Endothelial cell of umbilical vein (primary cell): ENCODE measurements around the gene DPP10. TPM values are rescaled to one million over a fixed set of nuclear protein-coding genes. Genes with fewer than 3 reads are reported as not detected.

ENCODE experiments used
- BruUV-seq: library from RNA; stranded (reverse); fragments of 400-500 nt; replicated peaks from 2 replicates; lab custom pipeline; 2021; lab: Mats Ljungman, UMichigan
- CTCF ChIA-PET: fragments of 300-600, 350-600 bp; sonication (Branson Sonifier 250); formaldehyde crosslinking; loops from one replicate; lab custom pipeline; 2021; ENCODE audit warnings: antibody characterized with exemption, inconsistent platforms; lab: Charles Lee
- POLR2A ChIA-PET: fragments of 300-600, 350-600 bp; sonication (Branson Sonifier 250); formaldehyde crosslinking; loops from one replicate; lab custom pipeline; 2021; ENCODE audit warnings: antibody characterized with exemption, inconsistent platforms; lab: Charles Lee
- DNase-seq: peaks from one replicate; pipeline ENCODE4 v3.0.0-alpha.2; 2011; ENCODE audit warnings: low read depth, low spot score
- FAIRE-seq: peaks from 2 replicates; lab custom pipeline; 2011; peaks lifted over from hg19 to GRCh38; lab: Jason Lieb, UNC
- H2AFZ ChIP-seq: 2 replicates; pipeline ENCODE4 v1.6.0; 2012; ENCODE audit warnings: low read depth, low read length, control low read depth, inconsistent platforms
- H3K27ac ChIP-seq: 2 replicates; pipeline ENCODE4 v1.5.1; 2011; ENCODE audit warnings: low read depth, mild to moderate bottlenecking, control low read depth, low read length, moderate library complexity; ENCODE audit not compliant: insufficient read depth
- H3K27me3 ChIP-seq, 2 experiments: 2 replicates each; pipeline versions ENCODE4 v1.6.0 to v1.6.1; 2011; ENCODE audit warnings: low read length in 2 of 2, mixed read lengths in 1 of 2; ENCODE audit not compliant: control insufficient read depth in 2 of 2, insufficient read depth in 2 of 2
- H3K36me3 ChIP-seq, 2 experiments: 2 replicates in 1 of 2; 3 replicates in 1 of 2; pipeline ENCODE4 v1.5.1; 2011; ENCODE audit warnings: low read length in 2 of 2, mild to moderate bottlenecking in 1 of 2, moderate library complexity in 1 of 2; ENCODE audit not compliant: control insufficient read depth in 2 of 2, insufficient read depth in 2 of 2; ENCODE audit errors: extremely low read depth in 1 of 2
- H3K4me1 ChIP-seq: 3 replicates; pipeline ENCODE4 v1.5.1; 2011; ENCODE audit warnings: mild to moderate bottlenecking, low read length; ENCODE audit not compliant: control insufficient read depth, insufficient read depth; ENCODE audit errors: extremely low read depth
- H3K4me2 ChIP-seq: 2 replicates; pipeline ENCODE4 v1.6.1; 2011; ENCODE audit warnings: low read length, control low read depth, mixed read lengths; ENCODE audit not compliant: insufficient read depth
- H3K4me3 ChIP-seq, 3 experiments: fragments of 200-600 bp in 1 of 3; sonication (generic), shearing (Covaris generic) in 1 of 3; replicated peaks in 1 of 3; 2 replicates each; pipeline ENCODE4 v1.5.1; 2011 to 2016; ENCODE audit warnings: control low read depth in 3 of 3, low read length in 3 of 3, mild to moderate bottlenecking in 2 of 3, inconsistent platforms in 1 of 3, low read depth in 1 of 3, moderate library complexity in 1 of 3; ENCODE audit not compliant: insufficient read depth in 1 of 3
- H3K79me2 ChIP-seq: 2 replicates; pipeline ENCODE4 v1.6.0; 2012; ENCODE audit warnings: low read length, inconsistent platforms; ENCODE audit not compliant: control insufficient read depth, insufficient read depth
- H3K9ac ChIP-seq: replicated peaks from 2 replicates; pipeline ENCODE3; 2011; ENCODE audit warnings: low read length, control low read depth; ENCODE audit not compliant: insufficient read depth; ENCODE audit errors: extremely low read depth
- H3K9me1 ChIP-seq: replicated peaks from 3 replicates; pipeline ENCODE4 v1.6.0; 2011; ENCODE audit warnings: mild to moderate bottlenecking, low read length; ENCODE audit not compliant: control insufficient read depth, insufficient read depth; ENCODE audit errors: extremely low read depth
- H3K9me3 ChIP-seq: replicated peaks from 2 replicates; pipeline ENCODE4 v1.5.1; 2012; ENCODE audit warnings: low read length, inconsistent platforms; ENCODE audit not compliant: control insufficient read depth, insufficient read depth
- H4K20me1 ChIP-seq: replicated peaks from 2 replicates; pipeline ENCODE3; 2011; ENCODE audit warnings: mild to moderate bottlenecking, low read length; ENCODE audit not compliant: control insufficient read depth, insufficient read depth; ENCODE audit errors: extremely low read depth
- CTCF ChIP-seq, 2 donors: IDR thresholded peaks; 1 replicate in 1 of 2; 2 replicates in 1 of 2; pipeline ENCODE4 v1.5.1; 2011; ENCODE audit warnings: low read length in 2 of 2, mild to moderate bottlenecking in 2 of 2, moderate library complexity in 2 of 2, control low read depth in 1 of 2, inconsistent platforms in 1 of 2, low read depth in 1 of 2; ENCODE audit not compliant: insufficient read depth in 1 of 2; ENCODE audit errors: extremely low read depth in 1 of 2
- EZH2 ChIP-seq: IDR thresholded peaks from 2 replicates; pipeline ENCODE4 v1.6.1; 2012; ENCODE audit warnings: borderline replicate concordance, low read depth, mild to moderate bottlenecking, moderate library complexity, low read length, inconsistent platforms; ENCODE audit not compliant: severe bottlenecking
- FOS ChIP-seq: IDR thresholded peaks from 2 replicates; pipeline ENCODE4 v1.6.1; 2011; ENCODE audit warnings: mild to moderate bottlenecking, low read length, moderate library complexity, borderline replicate concordance; ENCODE audit not compliant: insufficient read depth
- GATA2 ChIP-seq: IDR thresholded peaks from 2 replicates; pipeline ENCODE4 v1.7.0; 2011; ENCODE audit warnings: low read depth, mild to moderate bottlenecking, moderate library complexity, mixed read lengths, low read length; ENCODE audit not compliant: insufficient read length, insufficient read depth
- JUN ChIP-seq: IDR thresholded peaks from 2 replicates; pipeline ENCODE4 v1.6.1; 2011; ENCODE audit warnings: borderline replicate concordance, low read depth; ENCODE audit not compliant: insufficient read length, insufficient read depth
- MAX ChIP-seq: IDR thresholded peaks from 2 replicates; pipeline ENCODE4 v1.6.1; 2011; ENCODE audit not compliant: insufficient read depth, insufficient read length
- MYC ChIP-seq: IDR thresholded peaks from one replicate; pipeline ENCODE4 v1.6.1; 2011; ENCODE audit warnings: mild to moderate bottlenecking, low read depth, low read length
- POLR2A ChIP-seq: IDR thresholded peaks from 2 replicates; pipeline ENCODE4 v1.6.1; 2012; ENCODE audit warnings: low read depth, mild to moderate bottlenecking, control low read depth, low read length
- POLR2AphosphoS5 ChIP-seq: IDR thresholded peaks from 2 replicates; pipeline ENCODE4 v1.6.1; 2012; ENCODE audit warnings: low read depth, mild to moderate bottlenecking, control low read depth, low read length, moderate library complexity; ENCODE audit not compliant: insufficient read depth
- dilution Hi-C: fragments of 300-500 bp; cut with MboI; formaldehyde crosslinking; loops from one replicate; pipeline ENCODE4 v1.15.0; 2019; ENCODE audit warnings: low sequenced_read_pairs; ENCODE audit not compliant: extremely low pct_ligation_motif_present
- intact Hi-C: fragments of 100-400 bp; cut with micrococcal nuclease; formaldehyde crosslinking; loops from one replicate; pipeline ENCODE4 v1.10.0; 2022
- polyA plus RNA-seq, 4 experiments: library from polyadenylated mRNA; depleted of rRNA in 3 of 4; stranded (reverse) in 3 of 4; unstranded in 1 of 4; fragments of >200 nt; gene quantifications; 2 replicates each; pipeline versions ENCODE4 v1.2.1 to v1.2.3, GENCODE V29; 2011 to 2012; ENCODE audit warnings: missing spikeins in 1 of 4
- total RNA-seq: library from RNA; stranded (reverse); gene quantifications from 2 replicates; pipeline ENCODE4 v1.2.3, GENCODE V29; 2021

DPP10 gene
- total and polyA plus RNA-seq, 2 donors (not counting 3 experiments of a cell fraction or from before 2014, with no cell fraction given): not detected

- H3K36me3 ChIP-seq: no peaks in the 10 kb centered on the region
- ChIA-PET CTCF (no interaction called here), POLR2A (no interaction called here)
- no peak overlapping the region for H3K27ac ChIP-seq
- TF ChIP-seq POLR2AphosphoS5: no peak
- TF ChIP-seq MAX: no peak
- TF ChIP-seq JUN: no peak
- TF ChIP-seq EZH2: no peak
- TF ChIP-seq POLR2A: no peak
- TF ChIP-seq MYC: no peak
- TF ChIP-seq FOS: no peak
- TF ChIP-seq GATA2: no peak
- no peak for TF ChIP-seq CTCF (IDR thresholded peaks at IDR 0.05; ENCODE audit: extremely low read depth in 1 of 2, insufficient read depth in 1 of 2, low read depth in 1 of 2, low read length in 2 of 2)
- no peak overlapping the region for H3K4me3 ChIP-seq
- dilution Hi-C loops (no loop called here), intact Hi-C loops (no loop called here)
- BruUV-seq: no TSS peak
- H3K4me1 ChIP-seq: no peaks in the 10 kb centered on the region
- no peak for DNase-seq
- H2AFZ ChIP-seq: no peak overlapping the region
- H3K4me2 ChIP-seq: no peak overlapping the region
- H3K9me1 ChIP-seq: no peaks in the 10 kb centered on the region
- no peaks in the 10 kb centered on the region for H3K27me3 ChIP-seq
- H3K9ac ChIP-seq: no peak overlapping the region
- no peak for FAIRE-seq
- H4K20me1 ChIP-seq: no peaks in the 10 kb centered on the region
- H3K9me3 ChIP-seq: no peaks in the 10 kb centered on the region
- no peaks in the 10 kb centered on the region for H3K79me2 ChIP-seq
These were observed 1329.1 kb downstream of the DPP10 start for GRCh38 chr2:115771516-115771915.
